22Rv1 (cell line): ENCODE data around the gene LINC01488.

Experiments
- ZFX ChIP-seq: fragments of 450-650 bp; IDR thresholded peaks from 2 replicates; pipeline ENCODE4 v1.6.1; 2017; ENCODE audit warnings: antibody characterized with exemption, borderline replicate concordance
- TF ChIP-seq, protein P1 (sequence below): fragments of 450-650 bp; IDR thresholded peaks from 2 replicates; pipeline ENCODE4 v1.5.1; 2017; ENCODE audit warnings: mild to moderate bottlenecking

DNA sequence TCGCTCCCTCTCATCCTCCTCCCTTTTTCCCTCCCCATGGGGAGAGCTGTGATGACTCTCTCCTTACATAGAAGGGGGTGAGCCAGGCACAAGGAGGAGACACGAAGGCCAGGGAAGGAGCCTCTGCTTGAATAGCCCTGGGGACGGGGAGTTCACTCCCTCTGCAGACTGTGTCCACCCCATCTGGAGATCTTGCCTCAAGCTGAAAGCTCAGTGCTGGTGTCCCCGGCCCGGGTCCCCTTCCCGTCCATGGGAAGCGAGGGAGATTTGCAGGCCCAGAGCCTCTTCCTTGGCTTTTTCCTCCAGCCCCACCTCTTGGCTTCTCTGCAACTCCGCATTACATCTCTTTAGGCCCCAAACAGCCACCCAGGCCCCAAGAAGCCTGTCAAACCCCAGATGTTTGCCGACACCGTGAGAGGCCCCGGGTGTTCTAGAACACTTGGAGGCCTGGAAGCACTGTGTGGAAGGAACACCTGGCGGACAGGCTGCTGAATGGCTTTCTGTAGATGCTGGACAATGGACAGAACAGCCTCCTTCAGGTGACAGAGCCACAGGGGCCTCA, 32.3 kb downstream of the LINC01488 start:
- TF ChIP-seq, protein P1, sequence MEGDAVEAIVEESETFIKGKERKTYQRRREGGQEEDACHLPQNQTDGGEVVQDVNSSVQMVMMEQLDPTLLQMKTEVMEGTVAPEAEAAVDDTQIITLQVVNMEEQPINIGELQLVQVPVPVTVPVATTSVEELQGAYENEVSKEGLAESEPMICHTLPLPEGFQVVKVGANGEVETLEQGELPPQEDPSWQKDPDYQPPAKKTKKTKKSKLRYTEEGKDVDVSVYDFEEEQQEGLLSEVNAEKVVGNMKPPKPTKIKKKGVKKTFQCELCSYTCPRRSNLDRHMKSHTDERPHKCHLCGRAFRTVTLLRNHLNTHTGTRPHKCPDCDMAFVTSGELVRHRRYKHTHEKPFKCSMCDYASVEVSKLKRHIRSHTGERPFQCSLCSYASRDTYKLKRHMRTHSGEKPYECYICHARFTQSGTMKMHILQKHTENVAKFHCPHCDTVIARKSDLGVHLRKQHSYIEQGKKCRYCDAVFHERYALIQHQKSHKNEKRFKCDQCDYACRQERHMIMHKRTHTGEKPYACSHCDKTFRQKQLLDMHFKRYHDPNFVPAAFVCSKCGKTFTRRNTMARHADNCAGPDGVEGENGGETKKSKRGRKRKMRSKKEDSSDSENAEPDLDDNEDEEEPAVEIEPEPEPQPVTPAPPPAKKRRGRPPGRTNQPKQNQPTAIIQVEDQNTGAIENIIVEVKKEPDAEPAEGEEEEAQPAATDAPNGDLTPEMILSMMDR: no peak
- TF ChIP-seq ZFX: no peak
